H1 (cell line): ENCODE results near the gene ZMYND10. TPM values are rescaled to one million over a fixed set of nuclear protein-coding genes. Genes with fewer than 3 reads are reported as not detected.

Experiments used
- ATF2 ChIP-seq: IDR thresholded peaks from 2 replicates; pipeline ENCODE4 v1.6.1; 2012; ENCODE audit warnings: low read length, inconsistent platforms
- CBX5 ChIP-seq: fragments of 300-800, 300-1000 bp; sonication (generic); IDR thresholded peaks from 2 replicates; pipeline ENCODE4 v1.7.1; 2016; ENCODE audit warnings: antibody characterized with exemption, low read length, low read depth
- CHD1 ChIP-seq: IDR thresholded peaks from 2 replicates; pipeline ENCODE4 v1.6.1; 2012; ENCODE audit warnings: low read depth, low read length, improper control_type of control experiment
- CTBP2 ChIP-seq: IDR thresholded peaks from 2 replicates; pipeline ENCODE4 v1.7.0; 2011; ENCODE audit warnings: borderline replicate concordance, mild to moderate bottlenecking, moderate library complexity, mixed read lengths, low read length; ENCODE audit not compliant: insufficient read depth, insufficient read length
- EGR1 ChIP-seq: IDR thresholded peaks from 2 replicates; pipeline ENCODE4 v1.6.1; 2011; ENCODE audit warnings: low read depth, low read length, borderline replicate concordance
- EZH2 ChIP-seq: fragments of 200-600 bp; sonication (generic); IDR thresholded peaks from 2 replicates; pipeline ENCODE4 v1.7.1; 2012; ENCODE audit warnings: low read depth, mild to moderate bottlenecking, moderate library complexity, low read length, inconsistent platforms; ENCODE audit not compliant: severe bottlenecking
- JUND ChIP-seq: IDR thresholded peaks from 2 replicates; pipeline ENCODE4 v1.6.1; 2011; ENCODE audit warnings: mild to moderate bottlenecking, improper control_type of control experiment, low read length
- KDM4A ChIP-seq: IDR thresholded peaks from one replicate; pipeline ENCODE4 v1.7.1; 2012; ENCODE audit warnings: low read depth, mild to moderate bottlenecking, moderate library complexity, low read length, inconsistent platforms; ENCODE audit not compliant: severe bottlenecking
- MAX ChIP-seq: IDR thresholded peaks from 2 replicates; pipeline ENCODE4 v1.6.1; 2012; ENCODE audit warnings: inconsistent platforms
- NANOG ChIP-seq: IDR thresholded peaks from 2 replicates; pipeline ENCODE4 v1.6.1; 2011; ENCODE audit warnings: low read length, low read depth, mild to moderate bottlenecking, inconsistent platforms; ENCODE audit not compliant: insufficient read depth, poor library complexity, severe bottlenecking
- POLR2A ChIP-seq, 2 experiments: IDR thresholded peaks; 1 replicate in 1 of 2; 2 replicates in 1 of 2; pipeline ENCODE4 v1.6.1; 2011; ENCODE audit warnings: low read depth in 2 of 2, low read length in 2 of 2, mild to moderate bottlenecking in 2 of 2; ENCODE audit errors: control extremely low read depth in 1 of 2
- POLR2AphosphoS5 ChIP-seq: IDR thresholded peaks from 2 replicates; pipeline ENCODE4 v1.6.1; 2011; ENCODE audit warnings: low read depth, low read length
- RBBP5 ChIP-seq: IDR thresholded peaks from 2 replicates; pipeline ENCODE4 v1.7.1; 2012; ENCODE audit warnings: low read depth, mild to moderate bottlenecking, inconsistent platforms, low read length, moderate library complexity, borderline replicate concordance
- RXRA ChIP-seq: IDR thresholded peaks from 2 replicates; pipeline ENCODE4 v1.6.1; 2011; ENCODE audit warnings: low read depth, mild to moderate bottlenecking, low read length, moderate library complexity; ENCODE audit not compliant: insufficient read depth
- SIX5 ChIP-seq: IDR thresholded peaks from 2 replicates; pipeline ENCODE4 v1.6.1; 2011; ENCODE audit warnings: mild to moderate bottlenecking, low read depth, low read length
- SP4 ChIP-seq: IDR thresholded peaks from 2 replicates; pipeline ENCODE4 v1.6.1; 2012; ENCODE audit warnings: low read length, inconsistent platforms
- SRF ChIP-seq: IDR thresholded peaks from 2 replicates; pipeline ENCODE4 v1.6.1; 2011; ENCODE audit warnings: mild to moderate bottlenecking, low read depth, low read length, moderate library complexity
- SUZ12 ChIP-seq: fragments of 200-600 bp; sonication (generic); IDR thresholded peaks from 2 replicates; pipeline ENCODE4 v1.6.1; 2012; ENCODE audit warnings: mild to moderate bottlenecking, inconsistent platforms, low read length, moderate library complexity, mixed read lengths
- TAF1 ChIP-seq: IDR thresholded peaks from 2 replicates; pipeline ENCODE4 v1.6.1; 2011; ENCODE audit warnings: mild to moderate bottlenecking, low read depth, low read length
- TCF12 ChIP-seq: IDR thresholded peaks from 2 replicates; pipeline ENCODE4 v1.6.1; 2011; ENCODE audit warnings: low read depth, mild to moderate bottlenecking, low read length
- YY1 ChIP-seq: IDR thresholded peaks from 2 replicates; pipeline ENCODE4 v1.6.1; 2011; ENCODE audit warnings: low read depth, mild to moderate bottlenecking, low read length
- polyA plus RNA-seq, 7 experiments: library from polyadenylated mRNA; depleted of rRNA in 3 of 7; stranded (reverse) in 5 of 7; unstranded in 2 of 7; fragments of >200 nt in 5 of 7; fragments of 200-250 nt in 2 of 7; gene quantifications; 1 replicate in 5 of 7; 2 replicates in 1 of 7; 4 replicates in 1 of 7; pipeline versions ENCODE4 v1.2.1 to v1.2.3, GENCODE V29; 2011 to 2013; ENCODE audit warnings: missing spikeins in 2 of 7, mixed read lengths in 2 of 7
- total RNA-seq: library from RNA; stranded (reverse); fragmentation: NEBNext Ultra II Directional; extraction: Animal tissue kit (Norgen Biotek cat#: 25700); gene quantifications from 2 replicates; pipeline ENCODE4 v1.2.1, GENCODE V29; 2021

ZMYND10 gene
- total and polyA plus RNA-seq, 2 of the 8 experiments (the other 6 are each of a cell fraction or from before 2014, with no cell fraction given), result 0.56 to 0.79 TPM

- TF ChIP-seq RBBP5 (no peak; the same call in 1 of the 2 replicates), SP4 (peak; percentile 88), ATF2 (0 out of 2 replicates have a peak, but pooled peaks have one; percentile 24), JUND (no peak), EZH2 (no peak), POLR2A (IDR thresholded peaks at IDR 0.05; ENCODE audit: control extremely low read depth in 1 of 2, low read depth in 2 of 2, low read length in 2 of 2) (peak in 1 of 2 experiments; percentile 66; a peak in 1 of 3 replicates), SUZ12 (no peak), CHD1 (no peak), RXRA (no peak), CBX5 (no peak), EGR1 (no peak), MAX (peak; percentile 62), NANOG (no peak), CTBP2 (no peak), KDM4A (peak; percentile 96), SRF (no peak), SIX5 (no peak), TCF12 (no peak), POLR2AphosphoS5 (peak; percentile 53; the same call in 1 of the 2 replicates), TAF1 (peak; percentile 59; the same call in 1 of the 2 replicates), YY1 (no peak)
These were observed 46.5 kb downstream of the ZMYND10 start, which contains the start of the genes HYAL3 and NAA80 (continued) for GRCh38 chr3:50298836-50299637.
